ENCODE data around the gene SELENOM.

SELENOM gene

DNA sequence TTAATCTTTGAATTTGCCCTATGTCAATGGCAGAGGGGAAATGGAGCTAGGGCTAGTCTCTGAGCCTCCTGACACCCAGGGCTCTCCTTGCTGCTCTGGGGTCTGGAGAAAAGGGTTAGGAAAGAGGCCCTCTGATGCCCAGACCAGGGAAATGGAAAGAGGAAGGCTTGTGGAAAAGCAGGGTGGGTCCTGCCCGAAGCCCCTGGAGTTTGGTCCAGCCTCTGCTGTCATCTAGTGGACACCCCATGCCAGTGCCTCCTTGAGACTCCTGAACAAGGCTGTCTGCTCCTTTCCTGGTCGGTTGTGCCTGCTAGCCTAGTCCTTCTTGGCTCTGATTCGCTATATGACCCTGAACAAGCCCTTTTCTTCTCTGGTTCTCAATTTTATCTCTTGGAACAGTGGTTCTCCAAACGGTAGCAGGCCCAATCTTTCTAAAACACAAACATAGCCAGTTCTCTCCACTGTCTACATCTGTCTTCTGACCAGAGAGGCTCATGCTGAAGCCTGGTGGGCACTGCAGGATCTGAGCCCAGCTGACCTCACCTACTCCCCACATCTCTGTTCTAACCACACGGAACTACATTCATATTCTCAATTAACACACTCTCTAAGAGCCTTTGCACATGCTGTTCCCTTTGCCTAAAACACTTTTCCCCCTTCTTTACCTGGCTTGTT, 41.7 kb upstream of the SELENOM start:
- Histone ChIP-seq H3K4me3 (ENCODE audit: insufficient read depth, low read length, poor library complexity, severe bottlenecking) (no peak overlapping the region), H3F3A (ENCODE audit: insufficient read depth) (no peaks in the 10 kb centered on the region), H3K9ac (ENCODE audit: low read length) (no peak overlapping the region), H3K9me2 (replicated peaks; ENCODE audit: insufficient read depth, low read length) (no peaks in the 10 kb centered on the region), H3K36me3 (ENCODE audit: low read length) (no peaks in the 10 kb centered on the region), H3K79me2 (ENCODE audit: insufficient read depth, low read length) (no peaks in the 10 kb centered on the region), H3K9me3 (ENCODE audit: insufficient read depth, low read length) (no peaks in the 10 kb centered on the region), H3K27me3 (ENCODE audit: low read length) (no peaks in the 10 kb centered on the region), H3K4me2 (ENCODE audit: low read depth, low read length, poor library complexity, severe bottlenecking) (no peak overlapping the region), H4K20me1 (ENCODE audit: low read depth, low read length) (no peaks in the 10 kb centered on the region), H3K27ac (ENCODE audit: low read depth, low read length) (no peak overlapping the region), H2AFZ (ENCODE audit: low read depth, low read length, severe bottlenecking) (no peak overlapping the region)
- TF ChIP-seq, protein P1, sequence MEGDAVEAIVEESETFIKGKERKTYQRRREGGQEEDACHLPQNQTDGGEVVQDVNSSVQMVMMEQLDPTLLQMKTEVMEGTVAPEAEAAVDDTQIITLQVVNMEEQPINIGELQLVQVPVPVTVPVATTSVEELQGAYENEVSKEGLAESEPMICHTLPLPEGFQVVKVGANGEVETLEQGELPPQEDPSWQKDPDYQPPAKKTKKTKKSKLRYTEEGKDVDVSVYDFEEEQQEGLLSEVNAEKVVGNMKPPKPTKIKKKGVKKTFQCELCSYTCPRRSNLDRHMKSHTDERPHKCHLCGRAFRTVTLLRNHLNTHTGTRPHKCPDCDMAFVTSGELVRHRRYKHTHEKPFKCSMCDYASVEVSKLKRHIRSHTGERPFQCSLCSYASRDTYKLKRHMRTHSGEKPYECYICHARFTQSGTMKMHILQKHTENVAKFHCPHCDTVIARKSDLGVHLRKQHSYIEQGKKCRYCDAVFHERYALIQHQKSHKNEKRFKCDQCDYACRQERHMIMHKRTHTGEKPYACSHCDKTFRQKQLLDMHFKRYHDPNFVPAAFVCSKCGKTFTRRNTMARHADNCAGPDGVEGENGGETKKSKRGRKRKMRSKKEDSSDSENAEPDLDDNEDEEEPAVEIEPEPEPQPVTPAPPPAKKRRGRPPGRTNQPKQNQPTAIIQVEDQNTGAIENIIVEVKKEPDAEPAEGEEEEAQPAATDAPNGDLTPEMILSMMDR (IDR thresholded peaks at IDR 0.05; ENCODE audit: insufficient read depth, low read length, poor library complexity, severe bottlenecking), result peak; percentile 52
- no peak for TF ChIP-seq EZH2phosphoT487 (conservative IDR thresholded peaks at IDR 0.05; ENCODE audit: low read length)

DNA sequence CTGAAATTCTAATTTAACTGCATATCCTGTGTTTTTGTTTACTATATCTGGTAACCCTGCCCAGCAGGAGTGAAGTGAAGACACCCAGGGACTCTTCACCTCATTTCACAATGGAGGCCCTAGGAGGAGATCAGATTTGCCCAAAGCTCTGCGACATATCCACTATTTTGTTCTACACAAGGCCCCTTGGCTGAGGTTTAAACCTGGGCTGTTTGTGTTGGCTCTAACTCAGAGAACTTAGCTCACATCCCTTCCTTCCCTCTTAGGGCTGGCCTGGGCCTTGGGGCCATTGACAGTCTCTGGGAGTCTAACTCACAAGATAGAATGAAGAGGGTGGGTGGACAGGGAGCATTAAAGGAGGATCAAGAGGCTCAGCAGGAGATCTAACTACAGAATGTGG, 41.1 kb upstream of the SELENOM start:
- H3K27ac ChIP-seq (ENCODE audit: low read depth, low read length), result no peak overlapping the region
- H3F3A ChIP-seq (ENCODE audit: insufficient read depth), result no peaks in the 10 kb centered on the region
- H3K9me2 ChIP-seq (replicated peaks; ENCODE audit: insufficient read depth, low read length), result no peaks in the 10 kb centered on the region
- H3K4me3 ChIP-seq (ENCODE audit: insufficient read depth, low read length, poor library complexity, severe bottlenecking), result no peak overlapping the region
- no peaks in the 10 kb centered on the region for H3K36me3 ChIP-seq (ENCODE audit: low read length)
- H3K9me3 ChIP-seq (ENCODE audit: insufficient read depth, low read length), result no peaks in the 10 kb centered on the region
- H2AFZ ChIP-seq (ENCODE audit: low read depth, low read length, severe bottlenecking), result no peak overlapping the region
- H3K4me2 ChIP-seq (ENCODE audit: low read depth, low read length, poor library complexity, severe bottlenecking), result no peak overlapping the region
- no peaks in the 10 kb centered on the region for H3K27me3 ChIP-seq (ENCODE audit: low read length)
- H3K79me2 ChIP-seq (ENCODE audit: insufficient read depth, low read length), result no peaks in the 10 kb centered on the region
- no peak overlapping the region for H3K9ac ChIP-seq (ENCODE audit: low read length)
- no peak for TF ChIP-seq EZH2phosphoT487 (conservative IDR thresholded peaks at IDR 0.05; ENCODE audit: low read length)
- no peaks in the 10 kb centered on the region for H4K20me1 ChIP-seq (ENCODE audit: low read depth, low read length)

DNA sequence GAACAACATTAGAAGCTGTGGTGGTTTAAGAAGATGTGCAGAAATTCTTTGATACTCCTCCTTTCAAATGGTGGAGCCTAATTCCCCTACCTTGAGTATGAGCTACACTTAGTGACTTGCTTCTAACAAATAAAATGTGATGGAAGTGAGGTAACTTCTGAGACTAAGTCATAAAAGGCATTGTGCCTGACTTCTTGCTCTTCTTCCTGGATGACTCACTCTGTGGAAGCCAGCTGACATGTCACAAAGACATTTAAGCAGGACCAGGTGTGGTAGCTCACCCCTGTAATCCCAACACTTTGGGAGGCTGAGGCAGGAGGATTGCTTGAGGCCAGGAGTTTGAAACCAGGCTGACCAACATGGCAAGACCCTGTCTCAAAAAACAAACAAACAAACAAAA, 36.9 kb upstream of the SELENOM start:
- no peak overlapping the region for H3K27ac ChIP-seq (ENCODE audit: low read depth, low read length)
- no peaks in the 10 kb centered on the region for H3K9me3 ChIP-seq (ENCODE audit: insufficient read depth, low read length)
- H4K20me1 ChIP-seq (ENCODE audit: low read depth, low read length), result no peaks in the 10 kb centered on the region
- no peaks in the 10 kb centered on the region for H3K27me3 ChIP-seq (ENCODE audit: low read length)
- no peak overlapping the region for H3K4me3 ChIP-seq (ENCODE audit: insufficient read depth, low read length, poor library complexity, severe bottlenecking)
- H3F3A ChIP-seq (ENCODE audit: insufficient read depth), result no peaks in the 10 kb centered on the region
- no peaks in the 10 kb centered on the region for H3K79me2 ChIP-seq (ENCODE audit: insufficient read depth, low read length)
- H3K4me2 ChIP-seq (ENCODE audit: low read depth, low read length, poor library complexity, severe bottlenecking), result no peak overlapping the region
- no peak overlapping the region for H2AFZ ChIP-seq (ENCODE audit: low read depth, low read length, severe bottlenecking)
- TF ChIP-seq, protein P1 (IDR thresholded peaks at IDR 0.05; ENCODE audit: insufficient read depth, low read length, poor library complexity, severe bottlenecking), result no peak
- no peak for TF ChIP-seq EZH2phosphoT487 (conservative IDR thresholded peaks at IDR 0.05; ENCODE audit: low read length)
- no peak overlapping the region for H3K9ac ChIP-seq (ENCODE audit: low read length)
- H3K36me3 ChIP-seq (ENCODE audit: low read length), result no peaks in the 10 kb centered on the region
- no peaks in the 10 kb centered on the region for H3K9me2 ChIP-seq (replicated peaks; ENCODE audit: insufficient read depth, low read length)

DNA sequence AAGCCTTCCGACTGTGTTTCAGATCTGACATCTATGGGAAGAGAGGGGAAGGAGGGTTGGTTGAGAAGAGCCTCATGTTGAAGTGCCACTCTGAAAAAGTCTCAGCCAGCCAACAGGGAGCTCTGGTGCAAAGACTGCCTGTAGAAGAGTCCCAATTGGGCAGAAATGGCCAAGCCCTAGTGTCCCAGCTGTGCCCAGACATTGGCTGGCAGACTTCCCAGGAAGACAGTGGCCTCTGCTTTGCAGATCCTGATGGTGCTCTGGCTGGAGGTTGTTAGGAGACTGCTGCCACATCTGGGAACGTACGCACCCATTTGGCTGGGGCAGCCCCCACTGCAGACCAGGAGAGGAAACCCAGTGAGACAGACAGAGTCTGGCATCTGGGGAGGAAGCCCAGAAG, 36.2 kb upstream of the SELENOM start:
- no peak overlapping the region for H3K9ac ChIP-seq (ENCODE audit: low read length)
- no peak overlapping the region for H3K4me3 ChIP-seq (ENCODE audit: insufficient read depth, low read length, poor library complexity, severe bottlenecking)
- H3K9me2 ChIP-seq (replicated peaks; ENCODE audit: insufficient read depth, low read length), result no peaks in the 10 kb centered on the region
- no peaks in the 10 kb centered on the region for H3K36me3 ChIP-seq (ENCODE audit: low read length)
- no peak overlapping the region for H3K4me2 ChIP-seq (ENCODE audit: low read depth, low read length, poor library complexity, severe bottlenecking)
- H3F3A ChIP-seq (ENCODE audit: insufficient read depth), result no peaks in the 10 kb centered on the region
- H3K27me3 ChIP-seq (ENCODE audit: low read length), result no peaks in the 10 kb centered on the region
- H3K79me2 ChIP-seq (ENCODE audit: insufficient read depth, low read length), result no peaks in the 10 kb centered on the region
- H3K27ac ChIP-seq (ENCODE audit: low read depth, low read length), result no peak overlapping the region
- no peaks in the 10 kb centered on the region for H3K9me3 ChIP-seq (ENCODE audit: insufficient read depth, low read length)
- TF ChIP-seq EZH2phosphoT487 (conservative IDR thresholded peaks at IDR 0.05; ENCODE audit: low read length), result no peak
- TF ChIP-seq, protein P1 (IDR thresholded peaks at IDR 0.05; ENCODE audit: insufficient read depth, low read length, poor library complexity, severe bottlenecking), result no peak
- no peaks in the 10 kb centered on the region for H4K20me1 ChIP-seq (ENCODE audit: low read depth, low read length)
- H2AFZ ChIP-seq (ENCODE audit: low read depth, low read length, severe bottlenecking), result no peak overlapping the region
